HG02943 (cell line): Measurements from ENCODE around the gene PURA.
"Not testable (repeated sequence)": the region's sequence is repeated elsewhere in the genome, so short reads cannot be mapped to it uniquely, and the experiment has no call there.

Experiments
- ATAC-seq: cut with Tn5 transposase; IDR thresholded peaks from one replicate; pipeline ENCODE4 v1.9.1; 2021; ENCODE audit warnings: mild to moderate bottlenecking, low read depth, moderate library complexity; ENCODE audit not compliant: unreplicated experiment

Gene PURA

DNA sequence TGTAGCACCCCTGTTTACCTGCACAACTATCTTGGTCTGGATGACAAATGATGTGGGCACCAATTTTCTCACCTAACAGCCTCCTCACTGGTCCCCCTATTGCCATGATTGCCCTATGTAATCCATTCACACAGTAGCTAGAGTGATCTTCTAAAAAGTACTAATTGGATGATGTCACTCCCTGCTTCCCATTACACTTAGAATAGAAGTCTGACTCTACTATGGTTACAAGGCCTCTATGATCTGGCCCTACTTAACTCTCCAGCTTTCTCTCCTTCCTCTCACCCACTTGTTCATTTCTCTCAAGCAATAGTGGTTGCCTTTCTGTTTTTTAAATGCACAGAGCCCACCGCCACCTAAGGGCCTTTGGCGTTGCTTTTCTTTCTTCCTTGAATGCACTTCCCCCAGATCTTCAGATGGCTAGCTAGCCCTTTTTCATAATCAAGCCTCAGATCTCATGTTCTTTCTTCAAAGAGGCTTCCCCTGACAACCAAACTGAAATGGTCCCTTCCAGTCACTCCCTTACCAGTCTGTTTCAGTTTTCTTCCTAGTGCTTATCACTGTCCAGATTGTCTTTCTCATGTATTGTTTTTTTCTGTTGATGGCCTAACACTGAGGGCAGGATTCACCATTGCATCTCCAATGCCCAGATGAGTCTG, 20.5 kb downstream of the PURA start:
- ATAC-seq = no peak

DNA sequence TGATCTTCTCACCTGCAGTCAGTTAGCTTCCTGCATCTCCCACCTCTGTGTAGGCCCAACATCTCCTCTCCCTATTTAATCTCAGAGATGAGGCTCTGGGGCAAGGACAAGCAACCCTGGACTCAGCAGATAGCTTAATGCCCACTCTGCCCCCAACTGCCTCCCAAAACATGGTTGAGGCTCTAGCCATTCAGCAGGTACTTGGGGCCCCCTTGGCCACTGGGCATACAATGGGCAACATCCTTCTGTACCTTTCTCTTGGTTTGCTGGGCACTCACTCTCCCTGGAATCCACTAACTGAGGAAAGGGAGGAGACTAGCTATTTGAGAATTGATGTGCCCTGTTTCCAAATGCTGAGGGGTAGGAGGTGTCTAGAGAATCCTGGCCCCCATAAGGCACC, 21.2 kb downstream of the PURA start:
- no peak for ATAC-seq

DNA sequence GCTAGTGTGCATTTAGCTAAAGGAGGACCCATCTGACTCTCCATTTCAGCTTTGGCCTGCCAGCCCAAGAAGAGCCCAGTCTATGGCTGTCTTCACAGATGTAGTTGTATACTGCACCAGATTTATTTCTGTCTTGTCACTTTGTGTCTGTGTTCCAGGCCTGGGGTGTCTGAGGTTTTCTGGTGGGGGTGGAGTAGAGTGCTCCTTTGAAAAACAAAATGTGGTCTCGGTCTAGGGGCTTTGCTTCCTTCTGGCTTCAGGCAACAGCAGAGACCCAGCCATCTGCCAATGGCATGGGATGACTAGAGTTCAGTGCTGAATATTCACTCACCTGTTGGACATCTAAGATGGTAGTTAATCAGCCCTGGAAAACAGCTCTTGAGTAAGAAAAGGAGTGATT, 22.7 kb downstream of the PURA start:
- ATAC-seq = no peak

- no peak for ATAC-seq
Measured at GRCh38 chr5:140140435-140140834, 26.5 kb downstream of the PURA start.

DNA sequence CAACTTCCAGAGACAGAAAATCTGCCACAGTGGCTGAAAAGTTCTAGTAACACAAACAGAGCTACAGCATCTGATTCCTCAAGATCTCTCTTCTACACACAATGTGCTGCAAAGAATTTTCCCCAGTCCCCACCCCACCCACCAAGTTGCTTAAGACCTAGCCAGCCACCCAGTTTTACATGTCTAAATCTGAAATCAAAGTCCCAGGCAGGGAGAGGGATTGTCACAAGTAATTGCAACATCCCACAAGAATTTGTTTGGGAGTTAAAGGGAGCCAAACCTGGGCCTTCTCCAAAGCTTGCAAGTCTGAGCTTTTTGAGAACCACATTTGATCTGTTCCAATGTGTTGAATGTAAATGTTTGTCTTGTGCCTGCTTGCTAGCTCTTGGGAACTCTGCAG, 27.3 kb downstream of the PURA start:
- no peak for ATAC-seq

DNA sequence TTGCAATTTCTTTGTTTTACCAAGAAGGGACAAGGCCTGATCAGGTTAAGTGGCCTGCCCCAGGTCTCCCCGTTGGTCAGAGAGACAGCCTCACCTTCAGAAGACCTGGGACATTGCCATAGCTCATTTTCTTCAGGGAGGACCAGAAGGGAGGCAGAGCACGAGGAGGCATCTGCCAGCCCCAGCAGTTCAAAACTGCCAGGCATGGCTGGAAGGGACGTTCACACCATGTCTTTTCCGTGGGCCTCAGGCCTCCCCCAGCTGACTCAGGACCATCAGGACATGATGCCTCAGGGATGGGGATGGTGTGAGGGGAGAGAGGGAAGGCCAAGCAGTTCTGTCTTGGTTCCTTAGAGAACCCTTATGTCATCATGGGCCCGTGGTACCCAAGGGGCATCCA, 28.3 kb downstream of the PURA start:
- ATAC-seq = no peak

- no peak for ATAC-seq
Measured at GRCh38 chr5:140142856-140143255, 28.9 kb downstream of the PURA start.

DNA sequence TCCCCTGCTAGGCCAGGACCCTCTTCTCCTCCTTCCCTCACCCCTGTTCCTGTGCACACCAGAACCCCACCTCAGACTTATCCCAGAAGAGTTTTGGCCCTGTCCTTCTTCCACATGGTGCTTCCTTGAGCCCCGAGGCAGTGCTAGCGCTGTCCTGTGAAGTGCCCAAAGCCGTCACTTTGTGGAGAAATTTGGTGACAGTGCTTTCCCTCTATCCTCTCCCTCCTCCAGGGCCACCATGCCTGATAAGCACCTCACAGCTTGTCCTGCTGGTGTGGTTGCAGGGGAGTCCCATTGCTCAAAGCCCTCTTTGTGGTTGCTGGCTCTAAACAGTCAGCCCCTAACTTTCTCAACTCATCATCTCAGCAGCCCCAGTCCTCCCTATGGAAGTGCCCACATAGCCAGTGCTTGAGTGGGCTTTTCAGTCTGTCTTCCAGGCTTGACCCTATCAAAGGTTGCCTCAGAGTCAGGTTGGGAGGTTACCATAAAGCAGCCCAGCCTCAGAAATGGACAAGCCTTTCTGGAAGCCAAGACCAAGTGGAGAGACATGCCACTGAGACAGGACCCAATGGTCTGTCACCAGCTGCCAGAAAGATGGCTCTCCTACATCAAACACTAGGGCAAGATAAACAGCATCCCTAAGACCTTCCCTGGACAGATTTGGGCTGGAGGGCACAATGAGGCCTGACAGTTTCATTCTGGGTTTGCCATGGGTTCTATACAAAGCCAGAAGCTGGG, 29.8 kb downstream of the PURA start:
- no peak for ATAC-seq

- no peak for ATAC-seq
Measured at GRCh38 chr5:140145256-140145655, 31.3 kb downstream of the PURA start.

DNA sequence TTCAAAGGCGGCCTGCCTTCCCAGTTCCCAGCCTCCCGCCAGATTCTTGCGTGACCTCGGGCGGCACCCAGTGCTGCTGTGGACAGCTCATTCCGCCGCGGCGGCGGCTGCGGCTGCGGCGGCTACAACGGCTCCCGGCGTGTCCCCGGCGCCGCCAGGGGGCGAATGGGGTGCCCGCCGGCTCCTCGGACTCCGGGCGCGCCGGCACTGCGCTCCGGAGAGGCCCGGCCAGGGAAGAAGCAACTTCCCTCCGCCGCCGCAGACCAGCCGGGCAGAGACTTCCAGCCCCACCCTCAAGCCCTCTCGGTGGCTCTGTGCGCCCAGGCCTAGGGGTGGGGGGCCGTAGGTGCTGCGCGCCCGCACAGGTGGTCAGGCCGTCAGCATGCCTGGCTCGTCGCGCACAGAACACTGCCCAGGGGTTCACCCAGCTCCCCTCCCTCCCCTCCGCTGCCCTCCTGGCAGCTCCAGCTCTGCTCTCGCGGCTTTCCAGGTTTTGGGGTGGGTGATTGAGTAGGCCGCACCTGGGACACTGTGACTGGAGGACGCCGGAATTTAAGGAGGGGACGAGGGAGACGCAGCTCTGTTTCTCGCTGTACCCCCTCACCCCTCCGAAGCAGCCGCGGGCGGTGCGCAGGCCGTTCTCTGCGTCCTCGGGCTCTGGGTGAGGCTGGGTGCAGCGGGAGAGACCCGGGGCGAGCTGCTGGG, 32.1 kb downstream of the PURA start:
- ATAC-seq = no peak

GRCh38 chr5:140146523-140146842, 32.6 kb downstream of the PURA start:
- ATAC-seq = no peak

DNA sequence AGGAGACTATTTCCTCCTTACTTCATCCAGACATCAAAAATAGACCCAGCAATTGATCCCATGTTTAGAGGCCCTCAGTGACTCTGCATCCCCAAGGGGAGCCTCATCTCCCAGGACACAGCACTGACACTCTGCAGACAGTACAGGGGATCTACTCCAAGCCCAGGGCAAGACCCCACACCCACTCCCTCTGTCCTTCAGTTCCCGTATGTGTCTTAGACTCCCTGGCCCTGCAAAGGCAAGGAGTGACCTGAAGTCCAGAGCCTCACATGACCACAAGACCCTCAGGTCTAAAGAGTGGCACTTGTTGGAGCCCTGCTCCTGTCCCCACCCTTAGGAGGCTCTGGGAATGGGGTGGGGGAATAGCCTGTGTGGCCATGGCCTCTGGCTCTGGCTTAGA, 33.6 kb downstream of the PURA start:
- ATAC-seq = no peak

DNA sequence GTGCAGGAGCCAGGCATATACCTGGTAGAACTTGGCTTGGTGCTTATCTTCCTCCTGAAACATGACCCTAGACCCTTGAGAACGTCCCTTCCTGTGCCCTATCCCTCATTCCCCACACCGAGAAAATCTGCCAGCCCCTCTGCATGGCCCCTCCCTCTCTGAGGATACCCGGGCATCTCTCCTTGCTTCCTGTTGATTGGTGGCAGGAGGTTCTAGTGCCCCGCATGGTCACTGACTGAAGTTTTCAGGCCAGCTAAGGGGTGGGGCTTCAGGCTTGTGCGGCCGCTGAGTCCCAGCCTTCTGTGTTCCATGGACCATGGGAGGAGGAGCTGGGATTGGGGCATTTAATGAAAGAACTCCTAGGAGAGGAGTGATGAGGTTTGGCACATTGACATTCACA, 34.6 kb downstream of the PURA start:
- ATAC-seq = no peak

GRCh38 chr5:140150201-140150600, 36.3 kb downstream of the PURA start:
- no peak for ATAC-seq

- no peak for ATAC-seq
Measured at GRCh38 chr5:140151144-140152021, 37.5 kb downstream of the PURA start.

- no peak for ATAC-seq
Measured at GRCh38 chr5:140152022-140152999, 38.4 kb downstream of the PURA start.

DNA sequence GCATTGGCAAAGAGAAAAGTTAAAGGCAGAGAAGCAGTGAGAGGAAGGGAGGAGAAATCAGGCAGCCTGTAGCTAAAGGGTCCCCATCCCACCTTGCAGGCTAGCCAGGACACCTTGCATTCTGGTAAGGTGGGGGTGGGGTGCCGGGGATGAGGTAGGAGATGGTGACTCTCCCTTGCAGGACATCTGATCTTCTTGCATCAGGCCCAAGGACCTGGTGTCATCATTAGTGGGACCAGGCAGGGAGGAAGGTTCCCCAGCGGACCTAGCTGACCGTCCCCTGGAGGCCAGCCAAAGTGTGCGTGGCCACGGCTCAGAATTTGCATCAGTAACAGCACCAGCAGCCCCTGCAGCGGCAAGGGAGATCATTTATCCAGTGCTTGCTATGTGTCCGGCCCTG, 39.3 kb downstream of the PURA start:
- ATAC-seq = no peak

DNA sequence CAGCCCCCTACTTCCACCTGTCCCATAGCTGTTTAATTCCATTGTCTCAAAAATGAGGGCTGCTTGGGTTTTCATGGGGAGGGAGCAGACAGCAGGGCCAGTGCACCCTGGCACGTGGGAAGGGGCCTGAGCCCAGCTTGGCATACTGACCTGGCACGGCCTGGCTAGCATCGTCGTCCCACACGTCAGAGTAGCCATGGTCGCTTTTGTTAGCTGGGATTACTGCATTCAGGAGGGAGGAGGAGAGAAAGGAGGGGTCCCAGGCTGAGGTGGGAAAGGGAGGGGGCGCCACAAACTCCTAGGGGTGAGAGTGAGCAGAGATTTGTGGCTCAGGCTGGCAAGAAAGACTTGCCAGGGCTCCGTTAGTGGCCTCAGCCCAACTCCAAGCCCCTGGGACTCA, 40.0 kb downstream of the PURA start:
- ATAC-seq = no peak

DNA sequence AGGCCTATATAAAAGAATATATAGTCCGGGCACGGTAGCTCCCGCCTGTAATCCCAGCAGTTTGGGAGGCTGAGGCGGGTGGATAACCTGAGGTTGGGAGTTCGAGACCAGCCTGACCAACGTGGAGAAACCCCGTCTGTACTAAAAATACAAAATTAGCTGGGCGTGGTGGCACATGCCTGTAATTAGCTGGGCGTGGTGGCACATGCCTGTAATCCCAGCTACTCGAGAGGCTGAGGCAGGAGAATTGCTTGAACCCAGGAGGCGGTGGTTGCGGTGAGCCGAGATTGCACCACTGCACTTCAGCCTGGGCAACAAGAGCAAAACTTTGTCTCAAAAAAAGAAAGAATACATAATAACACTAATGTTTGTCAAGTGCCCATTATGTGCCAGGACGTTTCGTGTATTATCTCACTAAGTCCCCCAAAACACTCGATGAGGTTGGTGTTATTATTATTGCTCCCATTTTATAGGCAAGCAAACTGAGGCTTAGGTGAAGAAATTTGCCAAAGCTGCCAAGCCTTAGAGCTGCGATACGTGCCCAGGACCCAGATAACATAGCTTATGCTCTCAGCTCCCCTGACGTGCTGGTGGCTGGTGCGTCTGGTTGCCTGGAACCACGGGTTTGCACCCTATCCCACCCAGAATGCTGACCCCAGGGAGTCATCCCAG, 40.9 kb downstream of the PURA start:
- not testable (repeated sequence) for ATAC-seq
